IMR-90 (cell line): ENCODE measurements around the gene FOXA2.

Experiments used
- BHLHE40 ChIP-seq: fragments of 150-350 bp; IDR thresholded peaks from 2 replicates; pipeline ENCODE4 v1.6.1; 2016; ENCODE audit warnings: mild to moderate bottlenecking, low read depth, low read length
- CEBPB ChIP-seq: IDR thresholded peaks from 2 replicates; pipeline ENCODE4 v1.6.1; 2012; ENCODE audit warnings: low read depth, low read length, improper control_type of control experiment
- ELK1 ChIP-seq: fragments of 150-350 bp; IDR thresholded peaks from 2 replicates; pipeline ENCODE4 v1.6.1; 2016; ENCODE audit warnings: low read depth, mild to moderate bottlenecking, low read length, moderate library complexity, borderline replicate concordance
- MAFK ChIP-seq: IDR thresholded peaks from 2 replicates; pipeline ENCODE4 v1.6.1; 2012; ENCODE audit warnings: low read depth, low read length, improper control_type of control experiment
- MAZ ChIP-seq: IDR thresholded peaks from 2 replicates; pipeline ENCODE4 v1.6.1; 2012; ENCODE audit warnings: low read depth, mild to moderate bottlenecking, low read length, improper control_type of control experiment, moderate library complexity, borderline replicate concordance
- POLR2A ChIP-seq: IDR thresholded peaks from 2 replicates; pipeline ENCODE4 v1.6.1; 2012; ENCODE audit warnings: mild to moderate bottlenecking, low read depth, low read length
- RAD21 ChIP-seq: IDR thresholded peaks from 2 replicates; pipeline ENCODE4 v1.6.1; 2012; ENCODE audit warnings: low read length, improper control_type of control experiment
- RCOR1 ChIP-seq: IDR thresholded peaks from 2 replicates; pipeline ENCODE4 v1.6.1; 2012; ENCODE audit warnings: mild to moderate bottlenecking, low read length, improper control_type of control experiment; ENCODE audit not compliant: insufficient replicate concordance
- RFX5 ChIP-seq: IDR thresholded peaks from 2 replicates; pipeline ENCODE4 v1.8.0; 2012; ENCODE audit warnings: low read depth, mild to moderate bottlenecking, low read length, moderate library complexity
- SMC3 ChIP-seq: fragments of 150-350 bp; IDR thresholded peaks from 2 replicates; pipeline ENCODE4 v1.6.1; 2016; ENCODE audit warnings: low read depth, mild to moderate bottlenecking, antibody characterized with exemption, low read length, moderate library complexity
- TF ChIP-seq, protein P1 (sequence below): conservative IDR thresholded peaks from 2 replicates; pipeline ENCODE4 v1.5.1; 2012; ENCODE audit warnings: mild to moderate bottlenecking, low read depth, low read length, improper control_type of control experiment
- TF ChIP-seq, protein P2 (sequence below): fragments of 150-350 bp; IDR thresholded peaks from 2 replicates; pipeline ENCODE4 v1.6.1; 2017; ENCODE audit warnings: mild to moderate bottlenecking, antibody characterized with exemption, low read length, low read depth

DNA sequence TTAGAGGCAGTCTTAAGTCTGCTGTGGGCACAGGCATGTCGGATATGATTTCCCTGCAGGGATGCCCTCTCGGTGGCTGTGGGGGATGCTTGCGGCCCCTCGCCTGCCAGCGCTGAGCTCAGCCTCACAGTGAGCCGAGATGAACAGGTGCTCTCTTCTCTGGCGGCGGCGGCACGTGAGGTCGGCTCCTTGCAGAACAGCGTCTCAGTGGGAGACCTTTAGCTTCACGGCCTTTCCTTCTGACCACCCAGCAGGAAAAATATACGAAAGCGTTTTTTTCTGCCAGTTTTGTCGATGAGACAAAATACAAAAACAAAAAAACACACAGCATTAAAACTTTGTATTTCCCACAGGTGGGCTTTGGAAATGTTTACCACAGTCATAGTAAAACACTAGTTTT is 23.6 kb downstream of the FOXA2 start:
- TF ChIP-seq RAD21 (no peak), RFX5 (no peak), POLR2A (no peak), RCOR1 (no peak), BHLHE40 (no peak), CEBPB (no peak), MAFK (no peak), ELK1 (no peak), SMC3 (no peak), MAZ (no peak)
- TF ChIP-seq, protein P1, sequence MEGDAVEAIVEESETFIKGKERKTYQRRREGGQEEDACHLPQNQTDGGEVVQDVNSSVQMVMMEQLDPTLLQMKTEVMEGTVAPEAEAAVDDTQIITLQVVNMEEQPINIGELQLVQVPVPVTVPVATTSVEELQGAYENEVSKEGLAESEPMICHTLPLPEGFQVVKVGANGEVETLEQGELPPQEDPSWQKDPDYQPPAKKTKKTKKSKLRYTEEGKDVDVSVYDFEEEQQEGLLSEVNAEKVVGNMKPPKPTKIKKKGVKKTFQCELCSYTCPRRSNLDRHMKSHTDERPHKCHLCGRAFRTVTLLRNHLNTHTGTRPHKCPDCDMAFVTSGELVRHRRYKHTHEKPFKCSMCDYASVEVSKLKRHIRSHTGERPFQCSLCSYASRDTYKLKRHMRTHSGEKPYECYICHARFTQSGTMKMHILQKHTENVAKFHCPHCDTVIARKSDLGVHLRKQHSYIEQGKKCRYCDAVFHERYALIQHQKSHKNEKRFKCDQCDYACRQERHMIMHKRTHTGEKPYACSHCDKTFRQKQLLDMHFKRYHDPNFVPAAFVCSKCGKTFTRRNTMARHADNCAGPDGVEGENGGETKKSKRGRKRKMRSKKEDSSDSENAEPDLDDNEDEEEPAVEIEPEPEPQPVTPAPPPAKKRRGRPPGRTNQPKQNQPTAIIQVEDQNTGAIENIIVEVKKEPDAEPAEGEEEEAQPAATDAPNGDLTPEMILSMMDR: no peak
- TF ChIP-seq, protein P2, sequence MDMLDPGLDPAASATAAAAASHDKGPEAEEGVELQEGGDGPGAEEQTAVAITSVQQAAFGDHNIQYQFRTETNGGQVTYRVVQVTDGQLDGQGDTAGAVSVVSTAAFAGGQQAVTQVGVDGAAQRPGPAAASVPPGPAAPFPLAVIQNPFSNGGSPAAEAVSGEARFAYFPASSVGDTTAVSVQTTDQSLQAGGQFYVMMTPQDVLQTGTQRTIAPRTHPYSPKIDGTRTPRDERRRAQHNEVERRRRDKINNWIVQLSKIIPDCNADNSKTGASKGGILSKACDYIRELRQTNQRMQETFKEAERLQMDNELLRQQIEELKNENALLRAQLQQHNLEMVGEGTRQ: no peak
